ELR (cell line): ENCODE results near the gene ZMYM4.
"Not testable (repeated sequence)": the region's sequence is repeated elsewhere in the genome, so short reads cannot be mapped to it uniquely, and the experiment has no call there.

Source experiments
- DNase-seq: peaks from one replicate; pipeline ENCODE4 v3.0.0-alpha.2; 2015; ENCODE audit warnings: low read depth

Gene ZMYM4

DNA sequence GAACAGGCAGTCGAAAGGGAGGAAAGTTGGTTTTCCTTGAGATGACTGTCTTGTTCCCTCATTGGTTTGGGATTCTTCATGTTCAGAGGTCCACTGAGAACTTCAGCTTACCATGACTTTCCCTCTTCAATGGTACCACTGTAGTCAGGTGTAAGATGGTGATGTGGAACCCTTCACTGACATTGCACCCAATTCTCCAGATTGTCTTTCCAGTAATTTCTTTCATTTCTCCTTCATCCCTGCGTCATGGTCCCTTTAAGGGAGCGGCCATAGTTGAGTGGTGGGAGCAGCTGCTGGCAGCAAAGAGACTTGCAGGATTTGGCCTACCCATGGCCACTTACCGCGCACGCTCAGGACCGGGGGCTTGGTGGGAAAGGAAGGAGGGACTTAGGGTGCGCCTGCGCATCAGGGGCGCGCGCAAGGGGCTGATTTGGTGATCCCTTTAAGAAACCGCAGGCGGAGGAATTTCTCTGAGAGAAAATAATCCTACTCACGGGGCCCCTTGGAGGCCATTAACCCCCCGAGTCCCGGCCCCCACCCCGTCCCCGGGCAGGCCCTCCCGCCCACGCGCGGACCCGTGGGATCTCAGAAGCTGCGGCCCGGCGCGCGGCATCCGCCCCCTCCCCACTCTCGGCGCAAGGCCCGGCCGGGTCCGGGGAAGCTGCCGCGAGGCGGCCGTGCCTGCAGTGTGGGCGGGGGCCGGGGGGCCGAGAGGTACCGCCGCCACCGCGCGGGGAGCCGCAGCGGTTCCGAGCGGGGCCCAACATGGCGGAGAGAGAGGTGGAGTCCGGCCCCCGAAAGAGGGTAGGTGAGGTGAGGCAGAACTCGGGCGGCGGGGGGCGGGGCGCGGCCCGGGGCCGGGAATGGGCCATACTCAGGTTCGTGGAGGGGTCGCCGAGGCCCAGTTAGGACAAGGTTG is at the start of gene ZMYM4:
ZMYM4 (plus strand) TSS at position 428 of the 919 bp plus-strand sequence; CDS start at position 766, 338 bp downstream.
- peak; percentile 99 for DNase-seq

DNA sequence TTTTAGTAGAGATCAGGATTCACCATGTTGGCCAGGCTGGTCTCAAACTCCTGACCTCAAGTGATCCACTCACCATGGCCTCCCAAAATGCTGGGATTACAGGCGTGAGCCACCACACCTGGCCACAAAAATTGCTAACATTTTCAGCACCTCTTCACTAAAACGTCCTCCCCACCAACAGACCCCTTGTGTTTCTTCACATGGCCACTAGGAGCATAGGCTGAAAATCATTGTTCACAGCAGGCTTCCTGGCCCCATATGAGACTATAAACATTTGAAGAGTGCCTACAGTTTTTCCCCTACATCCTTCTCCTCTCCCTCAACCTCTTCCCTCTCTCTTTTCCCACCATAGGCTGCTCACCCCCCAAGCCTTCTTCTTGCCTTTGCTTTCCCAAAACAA is 47.5 kb upstream of the ZMYM4 start:
- peak; percentile 55 for DNase-seq

DNA sequence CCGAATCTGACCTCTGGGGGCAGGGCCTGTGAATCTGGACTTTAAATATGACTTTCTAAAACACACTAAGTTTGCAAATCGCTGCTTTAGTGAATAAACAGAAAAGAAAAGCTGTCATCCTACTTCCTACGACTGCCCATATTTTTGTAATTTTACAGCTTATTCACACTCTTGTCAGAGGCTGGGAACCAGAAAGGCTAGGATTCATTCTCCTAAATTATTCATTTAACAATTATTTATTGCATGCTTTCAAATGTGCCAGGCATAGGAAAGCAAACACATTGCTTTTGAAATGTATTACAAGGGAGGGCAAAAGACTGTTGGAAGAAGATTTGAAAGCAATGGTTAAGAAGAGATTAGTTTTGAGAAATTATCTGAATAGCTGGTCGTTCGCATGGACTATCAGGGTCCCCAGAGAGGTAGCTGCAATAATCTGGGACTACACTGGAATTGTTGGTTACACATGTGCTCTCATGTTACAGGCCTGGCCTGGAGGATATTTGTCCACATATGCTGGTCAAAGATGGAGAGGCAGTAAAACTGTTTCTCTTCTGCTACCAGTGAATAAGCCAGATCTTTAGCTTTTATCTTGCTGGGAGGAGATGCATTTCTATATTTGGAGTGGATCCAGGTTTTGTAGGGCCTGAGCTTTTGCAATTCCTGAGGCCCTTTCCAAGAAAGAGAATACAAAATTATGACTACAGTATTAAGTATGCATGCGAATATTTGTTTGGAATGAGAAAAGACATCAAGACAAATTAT is 46.0 kb upstream of the ZMYM4 start:
- DNase-seq: peak; percentile 15

DNA sequence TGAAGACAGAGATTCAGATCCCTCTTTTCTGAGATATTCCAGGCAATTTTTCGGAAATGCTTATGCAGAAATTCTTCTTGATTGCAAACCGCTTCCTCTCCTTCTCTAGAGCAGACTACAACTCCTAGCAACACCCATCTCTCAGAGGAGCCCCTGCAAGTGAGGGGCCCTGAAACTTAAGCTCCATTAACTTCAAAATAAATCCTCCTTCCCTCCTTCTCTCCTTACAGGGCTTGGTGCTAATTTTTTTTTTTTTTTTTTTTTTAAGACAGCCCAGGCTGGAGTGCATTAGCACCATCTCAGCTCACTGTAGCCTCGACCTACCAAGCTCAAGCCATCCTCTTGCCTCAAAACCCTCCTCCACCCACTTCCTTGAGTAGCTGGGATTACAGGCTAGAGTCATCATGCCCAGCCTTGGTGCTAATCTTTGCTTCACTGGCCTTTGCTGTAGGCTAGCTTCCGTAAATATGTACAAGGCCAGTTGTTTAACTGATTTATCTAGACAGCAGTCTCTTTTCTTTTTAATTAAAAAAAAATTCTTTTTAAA is 45.4 kb upstream of the ZMYM4 start:
- no peak for DNase-seq

DNA sequence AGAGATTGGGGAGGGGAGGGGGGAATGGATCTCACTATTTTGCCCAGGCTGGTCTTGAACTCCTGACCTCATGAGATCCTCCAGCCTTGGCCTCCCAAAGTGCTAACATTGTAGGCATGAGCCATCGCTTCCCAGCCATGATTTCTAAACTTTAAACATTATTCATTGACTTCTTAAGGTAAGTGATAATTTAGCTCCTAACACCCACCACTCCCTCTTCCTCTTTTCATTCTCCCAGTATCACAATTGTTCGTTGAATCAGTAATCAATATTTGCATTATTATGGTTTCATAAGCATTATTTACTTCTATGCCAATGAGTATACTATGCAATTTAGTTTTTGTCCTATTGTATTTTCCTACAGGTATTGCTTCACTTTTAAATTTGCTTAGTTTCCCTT is 42.0 kb upstream of the ZMYM4 start:
- DNase-seq: no peak

DNA sequence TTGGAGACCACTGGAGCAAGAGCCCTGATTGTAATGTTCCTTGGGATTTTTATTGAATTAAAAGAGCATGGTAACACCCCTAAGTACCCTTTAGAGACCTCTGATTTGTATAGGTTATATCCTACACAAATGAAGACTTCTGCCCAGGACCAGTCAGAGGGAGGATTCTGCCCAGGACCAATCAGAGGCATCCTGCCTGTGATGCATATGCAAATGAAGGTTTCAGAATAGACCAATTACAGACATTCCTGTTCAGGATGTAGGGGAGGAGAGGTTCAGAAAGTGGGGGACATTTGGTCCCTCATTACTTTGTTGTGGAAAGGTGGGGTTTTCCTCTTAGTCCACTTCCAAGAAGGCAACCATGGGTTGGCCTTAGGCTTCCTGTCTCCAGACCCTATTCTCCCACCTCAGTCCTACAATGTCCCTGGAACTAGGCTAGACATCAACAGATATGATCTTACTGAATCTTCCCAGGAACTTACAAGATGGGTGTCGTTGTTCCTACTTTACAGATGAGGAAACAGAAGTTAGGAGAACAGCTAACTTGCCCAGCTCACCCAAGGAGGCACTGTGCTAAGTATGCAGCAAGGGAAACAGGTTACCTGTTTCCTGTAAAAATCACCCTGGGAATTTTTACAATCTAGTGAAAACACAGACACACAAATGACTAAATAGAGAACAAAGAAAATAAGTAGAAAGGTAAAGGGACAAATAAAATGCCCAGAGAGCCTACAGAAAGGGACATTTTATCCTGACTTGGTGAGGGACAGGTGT is 38.7 kb upstream of the ZMYM4 start:
- DNase-seq: no peak

DNA sequence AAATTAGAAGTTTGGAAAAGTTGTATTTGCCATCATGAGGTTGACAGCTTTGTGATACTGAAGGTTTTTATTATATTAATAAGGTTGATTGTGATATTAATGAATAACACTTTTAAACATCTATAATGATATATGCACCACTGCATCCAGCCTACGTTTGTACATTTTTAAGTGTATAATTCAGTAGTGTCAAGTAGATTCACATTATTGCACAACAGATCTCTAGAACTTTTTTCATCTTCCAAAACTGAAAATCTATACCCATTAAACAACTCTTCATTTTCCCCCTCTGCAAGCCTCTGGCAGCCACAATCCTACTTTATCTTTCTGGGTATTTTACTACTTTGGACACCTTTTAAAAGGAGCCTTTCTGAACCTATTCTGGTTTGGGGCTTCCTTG is 37.2 kb upstream of the ZMYM4 start:
- DNase-seq: no peak

DNA sequence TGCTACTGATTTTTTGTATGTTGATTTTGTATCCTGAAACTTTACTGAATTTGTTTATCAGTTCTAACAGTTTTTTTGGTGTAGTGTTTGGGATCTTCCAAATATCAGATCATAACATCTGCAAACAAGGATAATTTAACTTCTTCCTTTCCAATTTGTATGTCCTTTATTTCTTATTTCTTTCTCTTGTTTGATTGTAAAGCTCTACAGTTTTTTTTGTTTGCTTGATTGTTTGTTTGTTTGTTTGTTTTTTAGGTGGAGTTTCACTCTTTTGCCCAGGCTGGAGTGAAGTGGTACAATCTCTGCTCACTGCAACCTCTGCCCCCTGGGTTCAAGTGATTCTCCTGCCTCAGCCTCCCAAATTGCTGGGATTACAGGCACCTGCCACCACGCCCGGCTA is 31.7 kb upstream of the ZMYM4 start:
- DNase-seq: not testable (repeated sequence)

DNA sequence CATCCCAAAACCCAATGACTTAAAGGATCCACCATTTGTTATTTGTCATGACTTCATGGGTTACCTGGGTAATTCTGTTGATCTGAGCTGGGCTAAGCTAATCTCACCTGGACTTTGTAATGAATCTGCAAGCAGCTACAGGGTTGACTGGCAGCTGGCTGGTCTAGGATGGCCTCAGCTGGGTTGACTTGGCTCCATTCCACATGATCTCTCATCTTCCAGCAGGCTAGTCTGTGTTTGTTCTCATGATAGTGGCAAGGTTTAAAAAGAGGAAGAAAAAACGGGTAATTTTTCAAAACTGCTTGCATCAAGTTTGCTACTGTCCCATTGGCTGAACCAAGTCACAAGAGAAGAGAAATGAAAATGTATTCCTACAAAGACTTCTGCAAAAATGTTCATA is 24.8 kb upstream of the ZMYM4 start:
- DNase-seq: no peak

DNA sequence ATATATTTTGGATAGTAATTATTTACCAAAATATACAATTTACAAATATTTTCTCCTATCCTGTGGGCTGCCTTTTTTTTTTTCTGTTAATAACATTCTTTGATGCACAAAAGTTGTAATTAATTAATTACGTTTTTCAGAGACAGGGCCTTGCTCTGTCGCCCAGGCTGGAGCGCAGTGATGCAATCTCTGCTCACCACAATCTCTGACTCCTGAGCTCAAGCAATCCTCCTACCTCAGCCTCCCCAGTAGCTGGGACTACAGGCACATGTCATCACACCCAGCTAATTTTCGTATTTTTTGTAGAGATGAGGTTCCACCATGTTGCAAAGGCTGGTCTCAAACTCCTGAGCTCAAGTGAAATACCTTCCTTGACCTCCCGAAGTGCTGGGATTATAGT is 21.3 kb upstream of the ZMYM4 start:
- no peak for DNase-seq

DNA sequence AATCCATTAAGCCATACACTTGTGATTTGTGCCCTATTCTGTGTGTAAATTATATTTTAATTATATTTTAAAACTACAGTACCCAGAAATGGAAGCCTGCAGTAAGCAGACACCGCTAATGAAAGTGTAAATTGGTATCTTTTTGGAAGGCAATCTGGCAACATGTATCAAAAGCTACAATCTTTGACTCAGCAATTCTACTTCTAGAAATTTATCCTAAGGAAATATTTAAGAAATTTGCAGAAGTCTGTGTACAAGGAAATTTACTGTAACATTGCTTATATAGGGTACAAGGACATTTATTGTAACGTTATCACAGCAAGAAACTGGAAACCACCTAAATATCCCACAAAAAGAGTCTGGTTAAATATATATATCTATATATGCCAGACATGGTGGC is 14.6 kb upstream of the ZMYM4 start:
- no peak for DNase-seq

DNA sequence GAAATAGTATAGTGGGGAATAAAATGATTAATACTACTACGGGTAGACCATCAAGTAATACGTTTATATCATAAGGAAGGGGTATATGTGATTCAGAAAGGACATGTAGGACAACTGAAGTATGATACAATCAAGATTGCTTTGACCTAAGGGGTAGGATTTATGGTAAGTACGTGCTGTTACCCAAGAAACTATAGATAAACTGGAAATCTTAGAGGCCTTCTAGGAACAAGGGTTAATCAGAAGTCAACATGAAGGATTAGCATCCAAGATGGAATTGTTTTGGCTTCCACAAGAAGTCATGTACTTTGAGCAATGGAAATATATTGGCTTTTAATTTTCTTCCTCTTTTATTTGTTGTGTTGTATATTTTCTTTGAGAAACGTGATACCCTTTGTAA is 13.2 kb upstream of the ZMYM4 start:
- no peak for DNase-seq

DNA sequence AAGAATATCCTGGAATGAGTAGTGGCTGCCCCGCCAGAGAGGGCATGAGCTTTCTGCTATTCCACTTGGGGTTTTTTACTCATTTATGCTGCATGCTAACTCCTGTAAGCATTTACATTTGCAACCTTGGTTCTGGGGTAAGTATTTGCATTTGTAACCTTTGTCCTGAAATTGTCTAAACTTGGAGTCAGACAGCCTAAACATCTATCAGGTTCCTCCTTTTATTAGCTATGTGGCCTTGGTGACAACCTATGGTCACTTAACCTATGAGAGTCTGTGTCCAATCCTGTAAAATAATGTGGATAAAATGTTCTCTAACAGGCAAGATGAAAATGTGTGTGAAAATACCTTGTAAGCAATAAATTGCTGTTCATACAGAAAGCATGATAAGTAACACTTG is 8.9 kb upstream of the ZMYM4 start:
- DNase-seq: no peak

DNA sequence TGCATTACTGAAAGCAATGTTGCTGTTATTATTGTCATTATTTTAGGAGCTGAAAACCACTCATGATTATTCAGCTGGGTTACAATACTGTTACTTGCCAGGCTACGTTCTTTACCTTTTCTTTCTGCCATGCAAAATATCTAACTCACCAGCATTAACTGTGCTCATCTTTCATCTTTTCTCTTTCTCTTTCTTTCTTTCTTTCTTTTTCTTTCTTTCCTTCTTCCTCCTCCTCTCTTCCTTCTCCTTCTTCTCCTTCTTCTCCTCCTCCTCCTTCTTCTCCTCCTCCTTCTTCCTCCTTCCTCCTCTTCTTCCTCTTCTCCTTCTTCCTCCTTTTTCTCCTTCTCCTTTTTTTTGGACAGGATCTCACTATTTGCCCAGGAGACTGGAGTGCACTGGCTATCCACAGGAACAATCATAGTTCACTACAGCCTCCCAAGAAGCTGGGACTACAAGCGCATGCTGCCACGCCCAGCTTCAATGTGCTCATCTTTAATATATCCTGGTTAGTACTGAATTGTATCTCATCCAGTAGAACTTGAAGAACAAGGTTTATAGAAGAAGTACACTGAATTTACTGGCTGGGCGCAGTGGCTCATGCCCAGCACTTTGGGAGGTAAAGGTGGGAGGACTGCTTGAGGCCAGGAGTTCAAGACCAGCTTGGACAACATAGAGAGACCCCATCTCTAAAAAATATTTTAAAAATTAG is 6.9 kb upstream of the ZMYM4 start:
- no peak for DNase-seq

DNA sequence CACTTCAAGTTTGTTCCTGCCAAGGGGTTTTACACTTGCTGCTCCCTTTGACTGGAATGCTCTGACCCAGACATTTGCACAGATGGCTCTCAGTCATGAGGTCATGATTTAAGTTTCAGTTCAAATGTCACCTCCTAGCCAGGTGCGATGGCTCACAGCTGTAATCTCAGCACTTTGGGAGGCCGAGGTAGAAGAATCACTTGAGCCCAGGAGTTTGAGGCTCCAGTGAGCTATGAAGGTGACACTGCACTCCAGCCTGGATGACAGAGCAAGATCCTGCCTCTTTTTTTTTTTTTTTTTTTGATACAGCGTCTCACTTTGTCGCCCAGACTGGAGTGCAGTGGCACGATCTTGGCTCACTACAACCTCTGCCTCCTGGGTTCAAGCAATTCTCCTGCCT is 4.5 kb upstream of the ZMYM4 start:
- DNase-seq: no peak

DNA sequence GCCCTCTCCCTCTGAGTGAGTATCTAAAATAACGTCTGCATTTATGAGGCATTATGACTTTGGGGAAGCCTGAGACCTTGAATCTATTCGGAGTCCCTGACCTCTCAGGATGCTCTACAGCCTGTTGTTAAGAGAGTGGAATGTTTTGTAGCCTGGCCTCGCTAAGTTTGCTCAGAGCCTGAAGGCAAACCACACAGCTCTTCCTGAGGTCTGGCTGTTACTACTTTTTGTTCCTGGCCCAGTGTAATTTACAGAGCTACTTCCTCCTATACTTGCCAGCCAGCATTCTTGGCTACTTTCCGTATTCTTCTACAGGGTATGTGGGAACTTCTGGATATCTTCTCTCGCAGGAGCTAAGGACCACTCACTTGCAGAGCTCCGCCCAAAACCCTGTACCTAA is 3.6 kb upstream of the ZMYM4 start:
- DNase-seq: peak; percentile 66

DNA sequence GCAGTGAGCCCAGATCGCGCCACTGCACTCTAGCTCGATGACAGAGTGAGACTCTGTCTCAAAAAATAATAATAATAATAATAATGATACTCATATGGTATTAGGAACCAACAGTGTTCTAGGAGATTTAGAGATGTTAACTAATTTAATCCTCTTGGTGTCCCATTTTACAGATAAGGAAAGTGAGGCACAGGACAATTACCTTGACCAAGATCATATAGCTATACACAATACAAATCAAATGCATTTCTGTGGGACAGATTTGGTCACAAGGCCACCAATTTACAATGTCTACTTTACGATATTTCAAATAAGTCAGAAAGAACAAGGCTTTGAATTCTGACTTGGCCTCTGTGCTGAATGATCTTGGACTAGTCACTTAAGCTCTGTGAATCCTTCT is 2.2 kb upstream of the ZMYM4 start:
- DNase-seq: no peak

DNA sequence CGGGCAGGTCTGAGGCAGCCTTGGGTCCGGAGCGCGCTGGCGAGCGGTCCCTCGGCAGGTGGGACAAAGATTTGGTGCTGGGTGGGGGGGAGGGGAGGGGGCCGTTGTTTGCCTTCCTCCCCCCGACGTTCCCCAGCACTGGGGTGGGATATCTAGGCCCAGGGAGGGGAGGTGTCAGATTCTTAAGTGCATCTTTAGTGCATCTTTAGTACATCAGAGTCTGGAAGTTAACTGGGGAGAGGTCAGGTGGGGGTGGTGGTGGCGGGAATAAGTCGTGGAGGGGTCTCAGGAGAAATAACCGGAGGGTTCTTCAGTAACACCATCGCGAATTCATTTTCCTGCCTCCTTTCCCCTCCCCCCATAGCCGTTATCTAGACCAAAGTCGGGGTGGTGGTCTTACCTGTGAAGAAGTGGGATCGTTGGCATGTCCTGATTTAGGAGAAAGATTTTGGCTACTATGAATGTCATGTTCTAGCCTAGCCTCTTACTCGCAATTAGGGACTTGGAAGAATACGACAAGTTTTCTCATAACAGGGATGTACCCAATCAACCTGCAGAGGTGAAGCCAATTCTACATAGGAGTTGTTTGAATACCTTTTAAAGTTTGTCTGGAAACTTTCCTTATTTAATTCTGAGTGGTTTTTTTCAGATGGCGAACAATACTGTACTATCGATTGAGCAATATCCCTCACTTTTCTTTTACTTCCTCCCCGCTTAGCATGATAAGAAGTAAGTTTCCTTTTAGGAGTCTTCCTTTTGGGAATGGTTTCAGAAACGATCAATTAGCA is 886 bp downstream of the ZMYM4 start:
- peak; percentile 23 for DNase-seq

DNA sequence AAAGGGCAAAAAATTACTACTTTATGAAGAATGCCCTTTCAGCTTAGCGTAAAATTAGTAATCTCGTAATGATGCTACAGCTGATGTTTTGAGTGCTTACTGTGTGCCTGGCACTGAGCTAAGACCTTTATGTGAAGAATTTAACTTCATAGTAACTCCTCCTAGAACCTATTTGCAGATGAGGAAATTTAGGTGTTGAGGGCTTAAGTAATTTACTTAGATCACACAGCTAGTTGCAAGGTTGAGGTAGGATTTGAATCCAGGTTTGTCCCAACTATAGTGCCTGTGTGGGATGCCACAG is 1.4 kb downstream of the ZMYM4 start:
- DNase-seq: no peak

DNA sequence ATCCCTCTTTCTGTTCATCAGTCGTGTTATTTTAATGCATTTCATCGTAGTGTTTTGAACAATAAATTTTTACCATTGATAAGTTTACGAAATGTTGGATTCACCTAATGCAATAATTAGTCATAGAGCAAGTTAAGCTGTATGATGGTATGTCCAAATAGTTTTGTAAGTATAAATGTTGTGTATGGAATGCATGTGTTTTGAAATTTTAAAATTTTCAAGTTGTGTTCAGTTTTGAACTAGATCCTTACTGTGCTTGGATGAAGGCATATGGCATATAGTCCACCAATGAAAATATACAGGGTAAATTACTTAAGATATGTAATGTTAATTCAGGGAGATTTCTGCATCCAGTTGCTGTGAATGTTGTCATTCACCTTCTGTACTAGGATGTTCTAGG is 2.3 kb downstream of the ZMYM4 start:
- DNase-seq: no peak

DNA sequence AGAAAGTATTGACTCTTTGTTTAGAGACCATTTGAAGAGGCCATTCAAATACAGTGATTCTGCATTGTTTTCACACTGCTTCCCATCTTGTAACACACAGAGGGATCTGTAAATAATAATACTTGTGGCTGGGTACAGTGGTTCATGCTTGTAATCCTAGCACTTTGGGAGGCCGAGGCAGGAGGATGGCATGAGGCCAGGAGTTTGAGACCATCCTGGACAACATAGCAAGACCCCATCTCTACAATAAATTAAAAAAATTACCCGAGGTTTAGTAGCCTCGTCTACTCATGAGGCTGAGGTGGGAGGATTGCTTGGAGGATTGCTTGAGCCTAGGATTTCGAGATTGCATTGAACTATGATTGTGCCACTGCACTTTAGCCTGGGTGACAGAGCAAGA is 5.7 kb downstream of the ZMYM4 start:
- DNase-seq: no peak
